Stimulated activated CD8-positive, alpha-beta memory T cell treated with anti-CD3 and anti-CD28 coated beads, Interleukin-15, amount 100 ng/mL, for 24 hours (primary cell): Measurements from ENCODE around the gene TP73.
A peak's percentile ranks its signal among the peaks of the same experiment; 100 is the strongest.

ENCODE experiments used
- DNase-seq: peaks from one replicate; pipeline ENCODE4 v3.0.0-alpha.2; 2020; ENCODE audit warnings: low read depth

TP73 gene

DNA sequence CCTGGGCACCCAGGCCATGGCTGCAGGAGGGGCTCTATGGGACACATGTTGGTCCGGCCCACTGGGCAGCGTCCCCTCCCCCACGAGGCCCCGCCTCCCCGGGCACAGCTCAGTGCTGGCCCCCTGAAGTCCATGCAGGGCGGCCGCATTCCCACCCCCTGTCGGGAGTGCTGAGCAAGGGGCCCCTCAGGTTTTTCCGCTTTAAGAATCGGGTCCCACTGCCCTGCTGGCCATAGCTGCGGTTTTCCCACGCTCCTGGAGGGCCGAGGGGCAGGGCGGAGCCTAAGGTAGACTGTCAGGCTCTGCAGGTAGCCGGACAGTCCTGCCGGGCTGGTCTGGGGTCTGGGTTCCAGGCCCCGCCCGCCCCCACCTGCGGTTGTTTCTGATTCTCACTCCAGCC lies 56.5 kb downstream of the TP73 start:
- DNase-seq = no peak

- no peak for DNase-seq
Observed at GRCh38 chr1:3710251-3710650, 57.9 kb downstream of the TP73 start.

GRCh38 chr1:3711381-3711779 lies 59.1 kb downstream of the TP73 start:
- DNase-seq = no peak

DNA sequence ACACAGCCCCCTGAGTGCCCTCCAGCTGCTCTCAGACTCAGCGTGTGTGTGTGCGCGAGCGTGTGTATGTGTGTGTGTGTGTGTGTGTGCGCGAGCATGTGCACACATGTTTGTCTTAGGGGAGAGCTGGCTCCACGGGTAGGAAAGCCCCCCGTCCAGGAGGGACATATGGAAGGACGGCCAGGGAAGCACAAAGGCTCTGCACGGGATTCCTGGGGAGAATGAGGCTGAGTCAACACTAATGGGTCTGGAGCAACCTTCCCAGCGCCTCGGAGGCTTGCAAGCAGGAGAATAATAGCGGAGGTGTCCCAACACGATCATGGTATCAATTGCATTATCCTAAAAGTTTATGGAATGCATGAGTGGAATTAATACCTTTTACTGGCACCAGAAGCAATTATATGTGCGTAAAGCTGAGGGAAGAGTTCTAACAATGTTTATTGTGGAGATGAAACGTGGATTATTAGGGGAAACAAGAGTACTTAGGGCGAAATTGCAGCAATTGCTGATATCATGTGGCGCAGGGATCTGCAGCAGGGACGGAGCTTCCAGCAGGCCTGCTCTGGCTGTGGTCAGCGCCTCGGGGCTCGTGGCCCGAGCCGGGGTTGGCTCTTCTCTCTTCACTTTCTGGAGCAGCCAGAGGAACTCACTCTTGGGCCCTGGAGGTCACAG lies 59.6 kb downstream of the TP73 start:
- DNase-seq = no peak

DNA sequence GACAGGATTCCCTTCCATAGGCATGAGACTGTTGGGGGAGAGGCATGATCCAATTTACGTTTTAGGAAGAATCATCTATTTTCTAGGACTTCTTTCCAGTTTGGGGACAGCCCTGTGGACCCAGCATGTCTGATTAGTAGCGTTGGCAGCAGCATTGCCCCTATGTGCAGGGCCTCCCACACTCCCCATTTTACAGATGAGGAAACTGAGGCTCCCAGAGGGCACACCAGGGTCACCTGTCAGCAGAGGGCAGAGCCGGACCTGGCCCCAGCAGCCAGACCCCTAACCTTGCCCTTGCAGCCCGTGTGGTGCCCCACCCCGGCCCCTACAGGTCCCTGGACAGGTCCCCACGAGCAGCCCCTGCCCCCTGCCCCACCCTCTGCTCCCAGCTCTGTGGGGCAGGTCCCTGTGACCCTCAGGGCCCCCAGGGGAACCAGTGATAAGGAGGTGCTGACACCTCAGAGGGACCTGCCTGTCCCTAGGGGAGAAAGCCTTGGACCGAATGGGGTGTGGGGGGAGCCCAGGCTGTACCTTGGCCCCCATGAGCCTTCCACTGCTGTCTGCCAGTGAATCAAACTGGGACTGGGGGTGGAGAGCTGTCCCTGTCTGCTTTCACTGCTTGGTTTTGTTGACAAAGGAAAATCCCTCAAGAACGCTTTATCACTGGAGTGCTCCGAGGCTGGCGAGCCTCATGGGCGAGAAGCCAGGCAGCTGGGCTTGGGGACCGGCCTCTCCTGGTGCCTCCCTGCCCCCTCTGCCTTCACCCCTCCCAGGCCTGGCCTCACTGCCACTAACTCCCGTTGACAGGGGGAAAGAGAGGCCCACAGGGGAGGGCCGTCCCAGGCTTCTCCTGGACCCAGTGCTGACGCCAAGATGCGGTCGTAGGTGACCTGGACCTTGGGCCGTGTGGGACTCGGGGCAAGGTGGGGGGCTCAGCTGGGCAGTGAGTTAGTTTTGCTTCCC lies 60.5 kb downstream of the TP73 start:
- DNase-seq = no peak

GRCh38 chr1:3713840-3714239 lies 61.5 kb downstream of the TP73 start:
- DNase-seq = no peak

GRCh38 chr1:3714284-3714741 lies 62.0 kb downstream of the TP73 start:
- DNase-seq = no peak

GRCh38 chr1:3714814-3715213 lies 62.5 kb downstream of the TP73 start:
- DNase-seq = no peak

GRCh38 chr1:3716351-3716750 lies 64.0 kb downstream of the TP73 start:
- no peak for DNase-seq

DNA sequence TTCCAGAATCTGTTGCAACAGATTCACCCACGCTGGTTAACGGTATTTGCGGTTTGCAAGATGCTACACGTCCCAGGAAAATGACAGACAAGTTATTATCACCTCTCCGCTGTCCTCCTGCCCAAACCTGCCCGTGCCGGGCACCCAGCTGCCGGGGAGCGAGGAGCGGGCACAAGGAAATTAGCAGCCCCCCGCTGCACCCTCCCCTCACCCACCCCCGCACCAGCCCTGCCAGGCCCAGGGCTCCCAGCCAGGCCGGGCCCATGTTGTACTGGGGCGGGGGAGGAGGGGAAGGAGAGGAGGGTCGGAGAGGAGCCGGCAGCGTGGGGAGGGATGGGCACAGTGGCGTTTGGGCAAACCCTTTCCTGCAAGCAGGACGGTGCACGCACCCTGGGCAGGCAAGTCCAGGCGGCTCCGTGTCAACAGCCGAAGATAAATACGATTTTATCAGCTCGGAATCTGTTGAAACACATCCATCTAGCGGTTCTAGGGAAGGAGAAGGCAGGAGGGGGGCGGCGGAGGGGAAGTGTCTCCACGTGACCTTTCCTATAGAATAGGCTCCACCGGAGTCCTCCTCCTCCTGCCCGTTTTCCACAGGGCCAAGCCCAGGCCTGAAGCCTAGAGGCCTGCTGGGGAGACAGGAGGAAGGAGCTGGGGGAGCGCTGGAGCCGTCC lies 64.9 kb downstream of the TP73 start:
- no peak for DNase-seq

- DNase-seq = no peak
Observed at GRCh38 chr1:3717715-3718601, 65.6 kb downstream of the TP73 start.

DNA sequence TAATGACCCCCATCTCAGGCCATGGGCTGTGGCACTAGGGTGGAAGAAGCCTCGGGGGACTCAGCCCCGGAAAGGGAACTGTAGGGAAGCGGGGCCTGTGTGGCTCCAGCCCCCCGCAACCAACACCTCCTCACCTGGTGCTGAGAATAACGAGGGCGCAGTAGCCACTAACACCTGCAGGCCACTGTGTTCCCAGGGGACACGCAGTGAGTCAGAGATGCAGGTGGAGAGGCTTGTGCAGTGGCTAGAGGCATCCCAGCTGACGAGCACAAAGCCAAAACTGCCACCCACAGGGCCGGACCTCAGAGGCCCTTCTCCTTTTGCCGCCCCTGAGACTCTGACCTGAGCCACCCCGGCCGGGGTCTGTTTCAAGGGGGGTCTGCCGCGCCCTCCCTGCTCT lies 66.4 kb downstream of the TP73 start:
- DNase-seq = no peak

DNA sequence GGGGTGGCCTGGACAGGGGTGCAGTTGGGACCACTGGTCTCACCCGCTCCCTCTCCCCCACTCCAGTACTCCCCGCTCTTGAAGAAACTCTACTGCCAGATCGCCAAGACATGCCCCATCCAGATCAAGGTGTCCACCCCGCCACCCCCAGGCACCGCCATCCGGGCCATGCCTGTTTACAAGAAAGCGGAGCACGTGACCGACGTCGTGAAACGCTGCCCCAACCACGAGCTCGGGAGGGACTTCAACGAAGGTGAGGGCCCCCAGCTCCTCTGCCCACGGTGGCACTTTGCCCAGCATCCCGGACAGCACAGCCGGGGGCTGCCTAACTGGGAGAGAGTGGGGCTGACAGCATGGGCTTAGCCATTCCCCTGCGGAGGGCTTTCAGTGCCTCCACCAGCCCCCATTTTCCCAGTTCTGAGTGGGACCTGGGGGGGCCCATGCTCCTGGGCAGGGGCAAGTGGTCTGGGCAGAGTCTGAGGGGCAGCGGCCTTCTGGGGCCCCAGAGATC lies 69.7 kb downstream of the TP73 start:
- no peak for DNase-seq

- DNase-seq = no peak
Observed at GRCh38 chr1:3722846-3723245, 70.5 kb downstream of the TP73 start.

GRCh38 chr1:3724416-3725030 lies 72.2 kb downstream of the TP73 start:
- peak; percentile 71 for DNase-seq

DNA sequence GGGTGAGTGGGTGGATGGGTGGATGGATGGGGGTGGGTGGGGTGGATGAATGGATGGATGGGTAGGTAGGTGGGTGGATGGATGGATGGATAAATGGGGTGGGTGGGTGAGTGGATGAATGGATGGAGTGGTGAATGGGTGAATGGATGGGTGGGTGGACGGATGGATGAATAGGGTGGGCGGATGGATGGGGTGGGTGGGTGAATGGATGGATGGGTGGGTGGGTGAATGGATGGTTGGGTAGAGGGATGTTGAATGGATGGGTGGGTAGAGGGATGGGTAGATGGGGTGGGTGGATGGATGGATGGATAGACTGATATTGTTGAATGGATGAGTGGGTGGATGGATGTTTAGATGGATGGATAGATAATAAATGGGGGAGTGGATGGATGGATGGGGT lies 73.0 kb downstream of the TP73 start:
- DNase-seq = no peak

GRCh38 chr1:3727042-3727824 lies 74.9 kb downstream of the TP73 start:
- no peak for DNase-seq

DNA sequence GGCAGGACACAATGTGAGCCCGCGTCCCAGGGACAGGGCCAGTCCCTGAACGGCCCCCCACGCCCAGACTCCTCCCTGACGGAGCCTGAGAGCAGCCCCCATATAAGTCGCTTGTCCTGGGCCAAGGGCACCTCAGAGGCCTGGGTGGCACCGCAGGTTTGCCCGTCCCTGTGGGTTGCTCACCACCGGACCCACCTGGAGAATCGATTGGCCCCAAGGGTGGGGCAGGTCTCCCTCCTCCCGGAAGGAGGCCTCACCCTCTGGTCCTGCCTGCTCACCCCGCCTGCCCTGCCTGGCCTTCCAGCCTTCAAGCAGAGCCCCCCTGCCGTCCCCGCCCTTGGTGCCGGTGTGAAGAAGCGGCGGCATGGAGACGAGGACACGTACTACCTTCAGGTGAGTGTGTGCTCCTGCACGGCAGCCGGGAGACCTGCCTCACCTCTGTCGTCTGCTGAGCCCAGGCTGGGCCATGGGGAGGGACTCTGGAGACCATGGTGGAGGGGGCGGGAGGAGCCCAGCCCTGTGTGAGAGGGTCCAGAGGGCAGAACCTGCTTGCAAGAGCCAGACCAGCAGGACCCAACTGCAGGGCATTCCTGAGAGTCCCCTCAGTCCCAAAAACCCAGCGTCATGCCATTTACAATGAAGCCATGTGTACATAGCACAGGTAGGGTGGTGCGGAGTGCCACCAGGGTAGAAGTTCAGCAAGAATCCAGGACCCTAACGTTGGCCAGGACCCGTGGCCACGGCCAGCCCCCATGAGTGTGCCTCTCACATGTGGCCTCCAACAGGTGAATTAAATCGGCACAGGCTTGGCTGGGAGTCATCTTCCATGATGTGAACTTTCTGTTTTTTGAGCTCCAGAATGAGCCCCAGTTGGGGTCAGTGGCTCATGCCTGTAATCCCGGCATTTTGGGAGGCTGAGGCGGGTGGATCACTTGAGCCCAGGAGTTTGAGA lies 75.8 kb downstream of the TP73 start:
- no peak for DNase-seq
